Left renal pelvis (tissue), 4 donors: ENCODE data around the gene FAM89A. TPM values are rescaled to one million over a fixed set of nuclear protein-coding genes. Genes with fewer than 3 reads are reported as not detected.
"Not testable (repeated sequence)": the region's sequence is repeated elsewhere in the genome, so short reads cannot be mapped to it uniquely, and the experiment has no call there.

Source experiments
- DNase-seq, 4 donors: peaks; one replicate each; pipeline ENCODE4 v3.0.0-alpha.2; 2013; ENCODE audit warnings: low read depth in 4 of 4, low spot score in 3 of 4
- polyA plus RNA-seq, 4 donors: library from polyadenylated mRNA; unstranded; fragments of 120-200 nt; gene quantifications; one replicate each; pipeline ENCODE4 v1.2.1, GENCODE V29; 2013; ENCODE audit not compliant: insufficient read length in 4 of 4

Gene FAM89A
- polyA plus RNA-seq, 4 donors, result 16.2 to 19.4 (median 16.7) TPM

GRCh38 chr1:231037585-231038517 is 2.2 kb downstream of the FAM89A start:
- no peak for DNase-seq

- DNase-seq, result no peak
Measured at GRCh38 chr1:231036416-231036815, 3.6 kb downstream of the FAM89A start.

GRCh38 chr1:231035799-231036198 is 4.3 kb downstream of the FAM89A start:
- no peak for DNase-seq

- no peak for DNase-seq
Measured at GRCh38 chr1:231032963-231033362, 7.1 kb downstream of the FAM89A start.

- DNase-seq, result no peak
Measured at GRCh38 chr1:231029841-231030240, 10.2 kb downstream of the FAM89A start.

GRCh38 chr1:231029247-231029646 is 10.8 kb downstream of the FAM89A start:
- not testable (repeated sequence) for DNase-seq

- no peak for DNase-seq
Measured at GRCh38 chr1:231028682-231029081, 11.4 kb downstream of the FAM89A start.

GRCh38 chr1:231027971-231028370 is 12.1 kb downstream of the FAM89A start:
- DNase-seq, result no peak

GRCh38 chr1:231027136-231027925 is 12.7 kb downstream of the FAM89A start:
- no peak for DNase-seq

- no peak for DNase-seq
Measured at GRCh38 chr1:231026576-231026975, 13.5 kb downstream of the FAM89A start.

GRCh38 chr1:231023150-231023549 is 16.9 kb downstream of the FAM89A start:
- no peak for DNase-seq

- DNase-seq, result not testable (repeated sequence)
Measured at GRCh38 chr1:231022543-231022942, 17.5 kb downstream of the FAM89A start.

- DNase-seq, result no peak
Measured at GRCh38 chr1:231021540-231022031, 18.5 kb downstream of the FAM89A start.

GRCh38 chr1:231020816-231021215 is 19.2 kb downstream of the FAM89A start:
- DNase-seq, result no peak

- DNase-seq, result no peak
Measured at GRCh38 chr1:231020139-231020601, 19.9 kb downstream of the FAM89A start.

- no peak for DNase-seq
Measured at GRCh38 chr1:231019711-231020110, 20.3 kb downstream of the FAM89A start.

GRCh38 chr1:231016966-231017365 is 23.1 kb downstream of the FAM89A start:
- DNase-seq, result no peak

GRCh38 chr1:231016234-231016633 is 23.8 kb downstream of the FAM89A start:
- no peak for DNase-seq

- DNase-seq, result no peak
Measured at GRCh38 chr1:231013391-231014015, 26.6 kb downstream of the FAM89A start.

- no peak for DNase-seq
Measured at GRCh38 chr1:231011963-231012362, 28.1 kb downstream of the FAM89A start.

- DNase-seq, result no peak
Measured at GRCh38 chr1:231011360-231011759, 28.7 kb downstream of the FAM89A start.
